Measurements from ENCODE around the gene SPNS1. TPM values are rescaled to one million over a fixed set of nuclear protein-coding genes. Genes with fewer than 3 reads are reported as not detected.

Gene SPNS1
- total and polyA plus RNA-seq, 2 donors (not counting 1 experiment from before 2014, with no cell fraction given) = 36.4 to 47.6 TPM

DNA sequence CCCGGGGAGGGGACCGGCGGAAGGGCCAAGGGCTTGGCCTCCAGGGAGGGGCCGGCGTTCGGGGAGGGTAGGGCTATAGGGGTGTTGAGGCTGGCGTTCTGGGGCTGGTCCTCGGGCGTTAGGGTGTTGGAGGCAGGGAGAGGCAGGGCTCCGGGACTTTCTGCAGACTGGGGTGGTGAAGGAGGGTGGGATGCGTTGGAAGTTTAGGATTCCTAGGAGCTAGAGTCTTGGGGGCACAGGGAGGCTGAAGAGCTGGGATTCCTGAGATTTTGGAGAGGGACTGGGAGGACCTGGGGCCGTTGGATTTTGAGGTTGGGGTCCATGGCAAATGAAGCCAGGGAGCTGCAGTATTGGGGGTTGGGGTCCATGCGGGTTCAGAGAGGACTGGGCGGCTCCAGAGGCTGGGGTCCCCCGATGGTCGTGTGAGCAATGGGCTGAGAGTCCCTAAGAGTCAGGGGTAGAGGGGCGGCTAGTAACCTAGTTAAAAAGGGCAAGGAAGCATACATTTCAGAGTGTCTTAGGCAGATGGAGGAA lies 23.1 kb upstream of the SPNS1 start:
- no peak for ATAC-seq (ENCODE audit: low read depth)
- H3K27me3 ChIP-seq (replicated peaks in 1 of 4; ENCODE audit: control extremely low read depth in 1 of 4, control insufficient read depth in 3 of 4, insufficient read depth in 4 of 4, low read length in 3 of 4) = no peaks in the 10 kb centered on the region
- ChIA-PET CTCF (interaction anchor here (0.6 to 1.5 kb wide), 2 partner anchors 90 to 1661 kb away, joined by 4 to 8 read pairs; no protein-coding TSS in a partner anchor), POLR2A (interaction anchor here (0.5 to 1.4 kb wide), 3 partner anchors 105 to 459 kb away, joined by 6 to 9 read pairs (median 8); partner anchors contain the start of genes ATXN2L, CLN3 and TUFM)
- no peaks in the 10 kb centered on the region for H3K27me3 Mint-ChIP-seq
- H3K4me1 Mint-ChIP-seq = peaks cover 28% of the 10 kb centered on the region
- peak overlapping the region in 4 of 5 experiments; percentile 74 to 90 (median 84) for H3K4me3 ChIP-seq (ENCODE audit: control extremely low read depth in 1 of 5, extremely low read depth in 1 of 5, insufficient read depth in 1 of 5, low read depth in 2 of 5, low read length in 4 of 5)
- 4% methylated on average over 17 of the region's 17 CpGs for WGBS (ENCODE audit: insufficient coverage)
- no peaks in the 10 kb centered on the region for H3K9me3 Mint-ChIP-seq (ENCODE audit: insufficient read depth)
- intact Hi-C loops (cut with micrococcal nuclease) = no loop called here
- peak overlapping the region; percentile 97 for H2AFZ ChIP-seq (ENCODE audit: insufficient read depth, low read depth, low read length, poor library complexity, severe bottlenecking)
- peaks cover 50% of the 10 kb centered on the region for H3K79me2 ChIP-seq (ENCODE audit: control insufficient read depth, insufficient read depth, low read length)
- H3K27ac Mint-ChIP-seq = peak overlapping the region; percentile 56
- no peak for DNase-seq
- peaks cover 8 to 19% of the 10 kb centered on the region in 2 donors for H3K4me1 ChIP-seq (ENCODE audit: control insufficient read depth in 2 of 2, insufficient read depth in 2 of 2, low read length in 2 of 2)
- TF ChIP-seq, protein P1, sequence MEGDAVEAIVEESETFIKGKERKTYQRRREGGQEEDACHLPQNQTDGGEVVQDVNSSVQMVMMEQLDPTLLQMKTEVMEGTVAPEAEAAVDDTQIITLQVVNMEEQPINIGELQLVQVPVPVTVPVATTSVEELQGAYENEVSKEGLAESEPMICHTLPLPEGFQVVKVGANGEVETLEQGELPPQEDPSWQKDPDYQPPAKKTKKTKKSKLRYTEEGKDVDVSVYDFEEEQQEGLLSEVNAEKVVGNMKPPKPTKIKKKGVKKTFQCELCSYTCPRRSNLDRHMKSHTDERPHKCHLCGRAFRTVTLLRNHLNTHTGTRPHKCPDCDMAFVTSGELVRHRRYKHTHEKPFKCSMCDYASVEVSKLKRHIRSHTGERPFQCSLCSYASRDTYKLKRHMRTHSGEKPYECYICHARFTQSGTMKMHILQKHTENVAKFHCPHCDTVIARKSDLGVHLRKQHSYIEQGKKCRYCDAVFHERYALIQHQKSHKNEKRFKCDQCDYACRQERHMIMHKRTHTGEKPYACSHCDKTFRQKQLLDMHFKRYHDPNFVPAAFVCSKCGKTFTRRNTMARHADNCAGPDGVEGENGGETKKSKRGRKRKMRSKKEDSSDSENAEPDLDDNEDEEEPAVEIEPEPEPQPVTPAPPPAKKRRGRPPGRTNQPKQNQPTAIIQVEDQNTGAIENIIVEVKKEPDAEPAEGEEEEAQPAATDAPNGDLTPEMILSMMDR (IDR thresholded peaks at IDR 0.05) = no peak
- no peak for TF ChIP-seq EZH2 (IDR thresholded peaks at IDR 0.05; ENCODE audit: borderline replicate concordance, insufficient read depth, low read depth, low read length, poor library complexity, severe bottlenecking)
- peak overlapping the region; percentile 90 for H3K4me3 Mint-ChIP-seq
- H3K36me3 ChIP-seq (replicated peaks in 1 of 2; ENCODE audit: control extremely low read depth in 1 of 2, control insufficient read depth in 1 of 2, extremely low read depth in 1 of 2, insufficient read depth in 2 of 2, low read length in 1 of 2) = peaks cover 0 to 26% of the 10 kb centered on the region in 2 experiments
- H4K20me1 ChIP-seq (ENCODE audit: control insufficient read depth, insufficient read depth, low read length, poor library complexity, severe bottlenecking) = peaks cover 19% of the 10 kb centered on the region
- H3K4me2 ChIP-seq (replicated peaks; ENCODE audit: low read depth, low read length, poor library complexity, severe bottlenecking) = peak overlapping the region; percentile 93
- peak overlapping the region in 1 of 2 donors; percentile 79 for H3K27ac ChIP-seq (ENCODE audit: low read length in 2 of 2)
- no peaks in the 10 kb centered on the region for H3K9me3 ChIP-seq (ENCODE audit: control extremely low read depth in 1 of 3, control insufficient read depth in 2 of 3, insufficient read depth in 1 of 3, low read length in 2 of 3)
- H3K9ac ChIP-seq (ENCODE audit: low read length) = peak overlapping the region; percentile 78

DNA sequence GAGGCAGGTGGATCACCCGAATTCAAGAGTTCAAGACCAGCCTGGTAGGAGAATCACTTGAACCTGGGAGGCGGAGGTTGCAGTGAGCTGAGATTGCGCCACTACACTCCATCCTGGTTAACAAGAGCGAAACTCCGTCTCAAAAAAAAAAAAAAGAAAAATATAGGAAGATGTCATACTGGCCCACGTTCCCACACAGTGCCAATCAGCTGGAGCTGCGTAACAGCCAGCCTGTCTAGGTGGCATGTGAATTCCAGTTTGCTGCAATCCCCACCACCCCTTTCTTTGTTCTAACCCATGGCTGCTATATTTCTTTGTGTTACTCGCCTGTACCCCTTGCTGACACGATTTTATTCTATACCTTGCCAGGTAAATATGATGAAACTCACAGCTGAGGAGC lies 16.4 kb upstream of the SPNS1 start:
- ChIA-PET POLR2A (no interaction called here), CTCF (interaction anchor here (1.2 kb wide), 1 partner anchor 16 kb away, joined by 5 read pairs; the partner anchor contains the start of gene SPNS1)
- Histone ChIP-seq H2AFZ (ENCODE audit: insufficient read depth, low read depth, low read length, poor library complexity, severe bottlenecking) (no peak overlapping the region), H3K4me1 (ENCODE audit: control insufficient read depth in 2 of 2, insufficient read depth in 2 of 2, low read length in 2 of 2) (no peaks in the 10 kb centered on the region), H3K36me3 (replicated peaks in 1 of 2; ENCODE audit: control extremely low read depth in 1 of 2, control insufficient read depth in 1 of 2, extremely low read depth in 1 of 2, insufficient read depth in 2 of 2, low read length in 1 of 2) (peaks cover 0 to 66% of the 10 kb centered on the region in 2 experiments), H3K27ac (ENCODE audit: low read length in 2 of 2) (no peak overlapping the region), H3K27me3 (replicated peaks in 1 of 4; ENCODE audit: control extremely low read depth in 1 of 4, control insufficient read depth in 3 of 4, insufficient read depth in 4 of 4, low read length in 3 of 4) (no peaks in the 10 kb centered on the region), H3K79me2 (ENCODE audit: control insufficient read depth, insufficient read depth, low read length) (peaks cover 41% of the 10 kb centered on the region), H4K20me1 (ENCODE audit: control insufficient read depth, insufficient read depth, low read length, poor library complexity, severe bottlenecking) (peaks cover 16% of the 10 kb centered on the region), H3K9me3 (ENCODE audit: control extremely low read depth in 1 of 3, control insufficient read depth in 2 of 3, insufficient read depth in 1 of 3, low read length in 2 of 3) (no peaks in the 10 kb centered on the region), H3K9ac (ENCODE audit: low read length) (no peak overlapping the region), H3K4me2 (replicated peaks; ENCODE audit: low read depth, low read length, poor library complexity, severe bottlenecking) (no peak overlapping the region), H3K4me3 (ENCODE audit: control extremely low read depth in 1 of 5, extremely low read depth in 1 of 5, insufficient read depth in 1 of 5, low read depth in 2 of 5, low read length in 4 of 5) (no peak overlapping the region)
- 98% methylated on average over 6 of the region's 9 CpGs for WGBS (ENCODE audit: insufficient coverage)
- Mint-ChIP-seq H3K27ac (no peak overlapping the region), H3K27me3 (no peaks in the 10 kb centered on the region), H3K4me3 (no peak overlapping the region), H3K9me3 (ENCODE audit: insufficient read depth) (no peaks in the 10 kb centered on the region), H3K4me1 (peaks cover 4% of the 10 kb centered on the region)
- no peak for TF ChIP-seq EZH2 (IDR thresholded peaks at IDR 0.05; ENCODE audit: borderline replicate concordance, insufficient read depth, low read depth, low read length, poor library complexity, severe bottlenecking)
- TF ChIP-seq, protein P1 (IDR thresholded peaks at IDR 0.05) = no peak
- intact Hi-C loops (cut with micrococcal nuclease) = no loop called here
- DNase-seq = no peak
- ATAC-seq (ENCODE audit: low read depth) = no peak
